Mucosa of stomach (tissue), 1 donor: ENCODE results near the gene CEP290.

Experiments used
- H3K27me3 ChIP-seq: one replicate; pipeline ENCODE4 v1.7.0; 2013; ENCODE audit warnings: mild to moderate bottlenecking, low read length; ENCODE audit not compliant: control insufficient read depth, insufficient read depth
- H3K36me3 ChIP-seq: one replicate; pipeline ENCODE4 v1.7.0; 2013; ENCODE audit warnings: low read length; ENCODE audit not compliant: control insufficient read depth, insufficient read depth
- H3K4me1 ChIP-seq: one replicate; pipeline ENCODE4 v1.7.0; 2013; ENCODE audit warnings: mild to moderate bottlenecking, low read length; ENCODE audit not compliant: control insufficient read depth, insufficient read depth
- H3K4me3 ChIP-seq: one replicate; pipeline ENCODE4 v1.7.0; 2013; ENCODE audit warnings: low read length
- H3K9ac ChIP-seq: one replicate; pipeline ENCODE4 v1.7.0; 2013; ENCODE audit warnings: mild to moderate bottlenecking, low read length, moderate library complexity
- H3K9me3 ChIP-seq: one replicate; pipeline ENCODE4 v1.7.0; 2013; ENCODE audit warnings: mild to moderate bottlenecking, low read length, moderate library complexity; ENCODE audit not compliant: control insufficient read depth
- donor health status: Pancreatic carcinoma.

CEP290 gene

DNA sequence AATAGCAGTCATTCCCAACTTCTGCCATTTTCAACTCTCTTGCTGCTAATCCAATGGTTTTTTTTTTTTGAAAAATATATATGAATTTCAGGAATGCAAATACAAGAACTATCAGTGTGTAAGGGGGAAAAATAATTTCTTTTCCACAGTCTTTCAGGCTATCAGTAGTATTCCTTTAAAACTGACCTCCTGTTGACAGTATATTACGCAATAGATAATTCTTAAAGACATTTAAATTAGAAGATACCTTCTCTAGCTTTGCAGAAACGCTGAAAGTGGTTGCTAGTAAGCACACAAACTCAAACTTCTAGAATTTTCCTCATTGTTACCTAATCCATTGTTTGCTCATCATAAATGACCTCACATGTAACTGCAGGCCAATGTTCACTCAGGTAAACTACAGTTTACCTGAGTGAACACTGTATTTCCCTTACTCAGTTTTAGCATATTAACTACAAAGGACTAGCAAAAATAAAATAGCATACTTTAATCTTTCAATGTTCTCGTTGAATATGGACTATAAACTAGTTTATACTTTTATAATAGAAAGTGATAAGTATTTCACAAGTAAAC, 112.7 kb downstream of the CEP290 start, which contains the start of gene C12orf50:
Gene C12orf50 (minus strand): TSS at position 309 of the 573 bp plus-strand sequence. CDS start 2,439 bp downstream, outside the sequence.
- H3K27me3 ChIP-seq: no peaks in the 10 kb centered on the region
- H3K4me1 ChIP-seq: no peaks in the 10 kb centered on the region
- H3K9ac ChIP-seq: no peak within 1 kb of the TSS
- H3K4me3 ChIP-seq: no peak within 1 kb of the TSS
- H3K36me3 ChIP-seq: no peaks in the 10 kb centered on the region
- H3K9me3 ChIP-seq: no peaks in the 10 kb centered on the region

DNA sequence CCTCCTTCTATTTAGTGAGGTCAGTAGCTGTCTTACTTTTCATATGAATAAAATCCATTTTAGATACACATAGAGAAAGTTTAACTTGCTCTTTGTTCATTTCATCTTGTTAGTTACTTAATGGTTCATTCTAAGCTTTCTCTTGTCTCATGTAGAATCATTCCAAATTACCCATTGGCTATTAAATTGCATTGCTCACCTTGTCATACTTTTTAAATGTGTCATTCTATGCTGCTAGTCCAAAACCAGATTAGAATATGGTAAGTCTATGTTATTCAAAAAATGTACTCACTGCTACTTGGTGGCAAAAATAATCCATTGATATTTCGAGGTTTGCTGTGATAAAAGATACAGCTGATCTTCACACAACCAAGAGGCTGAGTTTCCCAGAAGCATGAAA, 115.7 kb downstream of the CEP290 start:
- Histone ChIP-seq H3K4me1 (no peaks in the 10 kb centered on the region), H3K27me3 (no peaks in the 10 kb centered on the region), H3K9ac (no peak overlapping the region)

DNA sequence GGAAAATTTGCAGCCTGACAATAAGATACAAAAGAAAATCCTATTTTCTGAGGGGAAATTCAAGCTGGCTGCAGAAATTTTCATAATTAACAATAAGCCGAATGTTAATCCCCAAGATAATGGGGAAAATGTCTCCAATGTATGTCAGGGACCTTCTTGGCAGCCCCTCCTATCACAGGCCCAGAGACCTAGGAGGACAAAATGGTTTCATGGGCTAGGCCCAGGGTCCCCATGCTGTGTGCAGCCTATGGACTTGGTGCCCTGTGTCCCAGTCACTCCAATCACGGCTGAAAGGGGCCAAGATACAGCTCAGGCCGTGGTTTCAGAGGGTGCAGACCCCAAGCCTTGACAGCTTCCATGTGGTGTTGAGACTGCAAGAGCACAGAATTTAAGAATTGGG, 123.9 kb downstream of the CEP290 start:
- Histone ChIP-seq H3K4me1 (no peaks in the 10 kb centered on the region), H3K4me3 (no peak overlapping the region), H3K9me3 (no peaks in the 10 kb centered on the region), H3K9ac (no peak overlapping the region), H3K36me3 (no peaks in the 10 kb centered on the region), H3K27me3 (no peaks in the 10 kb centered on the region)

More for the DNA sequence above, 115.7 kb downstream of the CEP290 start:
- H3K9me3 ChIP-seq: no peaks in the 10 kb centered on the region
- no peak overlapping the region for H3K4me3 ChIP-seq
- no peaks in the 10 kb centered on the region for H3K36me3 ChIP-seq

GRCh38 chr12:88015825-88016224, 126.1 kb downstream of the CEP290 start:
- H3K36me3 ChIP-seq: no peaks in the 10 kb centered on the region

GRCh38 chr12:88011755-88012154, 130.1 kb downstream of the CEP290 start:
- no peak overlapping the region for H3K4me3 ChIP-seq

More at GRCh38 chr12:88015825-88016224, 126.1 kb downstream of the CEP290 start:
- Histone ChIP-seq H3K9me3 (no peaks in the 10 kb centered on the region), H3K4me3 (no peak overlapping the region), H3K4me1 (no peaks in the 10 kb centered on the region), H3K27me3 (no peaks in the 10 kb centered on the region), H3K9ac (no peak overlapping the region)

DNA sequence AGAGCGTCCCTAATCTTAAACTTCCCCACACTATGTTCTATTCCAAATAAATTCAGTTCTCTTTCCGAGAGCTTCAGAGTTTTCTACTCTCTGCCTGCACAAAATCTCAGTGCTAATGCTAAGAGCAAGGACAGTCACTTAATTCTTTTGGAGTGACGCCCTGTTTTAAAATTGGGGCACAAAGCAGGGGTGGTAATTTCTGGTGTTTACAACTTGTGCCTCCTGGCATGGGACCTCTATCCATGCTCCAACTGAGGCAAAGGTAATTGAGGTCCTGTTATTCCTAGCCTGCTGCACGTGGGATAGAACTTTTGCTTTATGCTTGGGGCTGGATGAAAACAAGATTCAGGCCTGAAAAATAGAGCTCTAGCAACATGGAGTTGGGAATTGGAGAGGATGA, 135.5 kb downstream of the CEP290 start:
- Histone ChIP-seq H3K9me3 (no peaks in the 10 kb centered on the region), H3K4me3 (no peak overlapping the region), H3K36me3 (no peaks in the 10 kb centered on the region), H3K9ac (no peak overlapping the region), H3K27me3 (no peaks in the 10 kb centered on the region), H3K4me1 (no peaks in the 10 kb centered on the region)

More at GRCh38 chr12:88011755-88012154, 130.1 kb downstream of the CEP290 start:
- Histone ChIP-seq H3K27me3 (no peaks in the 10 kb centered on the region), H3K36me3 (no peaks in the 10 kb centered on the region), H3K9me3 (no peaks in the 10 kb centered on the region), H3K9ac (no peak overlapping the region), H3K4me1 (no peaks in the 10 kb centered on the region)

DNA sequence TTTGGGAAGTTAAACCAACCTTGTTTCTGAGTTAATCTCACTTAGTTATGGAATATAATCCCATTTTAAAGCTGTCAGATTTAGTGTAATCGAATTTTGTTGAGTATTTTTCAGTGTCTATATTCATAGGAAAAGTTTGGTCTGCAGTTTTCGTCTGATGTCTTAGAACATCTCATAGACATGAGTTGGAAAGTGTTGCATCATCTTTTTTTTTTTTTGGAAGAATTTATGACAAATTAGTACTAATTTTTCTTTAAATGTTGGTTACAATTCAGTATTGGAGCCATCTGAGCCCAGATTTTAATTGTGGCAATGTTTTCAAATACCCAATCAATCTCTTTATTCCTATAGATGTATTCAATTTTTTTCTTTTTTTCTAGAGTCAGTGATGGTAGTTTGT, 140.6 kb downstream of the CEP290 start:
- Histone ChIP-seq H3K9me3 (no peaks in the 10 kb centered on the region), H3K9ac (no peak overlapping the region), H3K4me3 (no peak overlapping the region), H3K4me1 (no peaks in the 10 kb centered on the region), H3K36me3 (no peaks in the 10 kb centered on the region), H3K27me3 (no peaks in the 10 kb centered on the region)
